ENCODE data around the gene RXRA. TPM values are rescaled to one million over a fixed set of nuclear protein-coding genes. Genes with fewer than 3 reads are reported as not detected.
A peak's percentile ranks its signal among the peaks of the same experiment; 100 is the strongest.

The RXRA gene
- total RNA-seq, 1 donor from 2014 or later: 33.4 TPM

DNA sequence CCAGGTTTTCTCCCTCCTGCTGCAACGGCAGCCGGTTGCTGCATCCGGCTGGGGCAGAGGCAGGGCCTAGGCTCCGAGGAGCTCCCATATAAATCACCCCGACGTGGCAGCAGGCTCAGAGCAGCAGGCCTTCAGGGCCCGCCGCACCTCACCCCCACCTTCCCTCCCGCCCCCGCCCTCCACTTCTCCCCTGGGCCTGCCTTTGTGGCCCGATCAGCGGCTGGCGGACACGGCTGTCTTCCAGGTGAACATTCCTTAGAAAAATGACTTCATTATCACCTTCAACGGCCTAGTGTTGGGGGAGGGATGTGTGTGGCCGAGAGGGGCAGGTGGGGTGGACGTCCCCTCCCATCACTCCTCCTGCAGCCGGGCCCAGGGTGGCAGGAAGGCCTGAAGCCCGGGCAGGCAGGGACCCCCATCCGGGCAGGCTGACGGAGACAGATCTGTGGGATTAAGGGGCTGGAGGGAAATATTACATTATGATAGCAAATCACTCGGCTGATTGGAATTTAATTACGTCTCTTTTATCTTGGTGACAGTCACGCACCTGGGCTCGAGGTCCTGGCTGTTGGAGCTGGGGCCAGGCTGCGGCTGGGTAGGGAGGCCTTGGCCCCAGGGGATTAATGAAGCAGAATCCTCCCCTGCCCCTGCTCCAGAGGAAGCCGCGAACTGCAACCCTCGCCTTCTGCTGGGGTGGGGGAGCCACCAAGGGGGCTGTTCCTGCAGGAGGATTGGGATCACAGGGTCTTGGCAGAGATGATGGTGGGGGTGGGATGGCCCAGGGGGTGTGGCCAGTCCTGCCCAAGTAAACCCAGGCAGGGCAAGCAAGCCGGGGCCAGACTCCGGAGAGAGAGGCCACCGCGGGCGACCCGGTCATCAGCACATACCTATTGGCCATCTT, 38.4 kb upstream of the RXRA start:
- no peak overlapping the region for H3K4me3 ChIP-seq (ENCODE audit: insufficient read depth, low read depth, low read length)
- no peak overlapping the region for H3K4me3 Mint-ChIP-seq (ENCODE audit: unreplicated experiment)

GRCh38 chr9:134288746-134289145, 37.5 kb upstream of the RXRA start:
- H3K36me3 ChIP-seq (ENCODE audit: insufficient read depth, low read length): no peaks in the 10 kb centered on the region
- H3K4me2 ChIP-seq (ENCODE audit: low read length): no peak overlapping the region
- H3K4me1 Mint-ChIP-seq (ENCODE audit: low read depth, unreplicated experiment): no peaks in the 10 kb centered on the region
- DNase-seq (ENCODE audit: low read depth): no peak
- H3K9ac ChIP-seq (ENCODE audit: low read length): no peak overlapping the region
- H4K20me1 ChIP-seq (ENCODE audit: insufficient read depth, low read length): no peaks in the 10 kb centered on the region
- H3K27ac Mint-ChIP-seq (ENCODE audit: unreplicated experiment): no peak overlapping the region
- no peak for TF ChIP-seq EZH2 (IDR thresholded peaks at IDR 0.05; ENCODE audit: insufficient read depth, low read length)
- no peak for TF ChIP-seq CTCF (IDR thresholded peaks at IDR 0.05; ENCODE audit: insufficient read depth, low read depth, low read length)
- H3K27me3 ChIP-seq (ENCODE audit: insufficient read depth, low read length): peaks cover 7% of the 10 kb centered on the region
- no peaks in the 10 kb centered on the region for H3K36me3 Mint-ChIP-seq (ENCODE audit: low read depth, unreplicated experiment)
- H3K4me3 ChIP-seq (ENCODE audit: insufficient read depth, low read depth, low read length): no peak overlapping the region
- H3K27ac ChIP-seq (ENCODE audit: low read depth, low read length): no peak overlapping the region
- H3K79me2 ChIP-seq (ENCODE audit: insufficient read depth, low read length): no peaks in the 10 kb centered on the region
- H3K9me3 ChIP-seq (ENCODE audit: insufficient read depth, low read depth, low read length): no peaks in the 10 kb centered on the region
- FAIRE-seq: no peak
- no peak overlapping the region for H3K4me3 Mint-ChIP-seq (ENCODE audit: unreplicated experiment)
- no peaks in the 10 kb centered on the region for H3K9me3 Mint-ChIP-seq (ENCODE audit: unreplicated experiment)
- H3K27me3 Mint-ChIP-seq (ENCODE audit: low read depth, unreplicated experiment): peaks cover 20% of the 10 kb centered on the region
- H3K4me1 ChIP-seq (ENCODE audit: insufficient read depth, low read length): peaks cover 1% of the 10 kb centered on the region
- H2AFZ ChIP-seq (ENCODE audit: low read depth, low read length): no peak overlapping the region

More for the DNA sequence above, 38.4 kb upstream of the RXRA start:
- H2AFZ ChIP-seq (ENCODE audit: low read depth, low read length): no peak overlapping the region
- Mint-ChIP-seq H3K27ac (ENCODE audit: unreplicated experiment) (peak overlapping the region; percentile 62), H3K27me3 (ENCODE audit: low read depth, unreplicated experiment) (peaks cover 17% of the 10 kb centered on the region), H3K9me3 (ENCODE audit: unreplicated experiment) (no peaks in the 10 kb centered on the region), H3K4me1 (ENCODE audit: low read depth, unreplicated experiment) (no peaks in the 10 kb centered on the region), H3K36me3 (ENCODE audit: low read depth, unreplicated experiment) (no peaks in the 10 kb centered on the region)
- H3K9ac ChIP-seq (ENCODE audit: low read length): no peak overlapping the region
- TF ChIP-seq EZH2 (IDR thresholded peaks at IDR 0.05; ENCODE audit: insufficient read depth, low read length) (no peak), CTCF (IDR thresholded peaks at IDR 0.05; ENCODE audit: insufficient read depth, low read depth, low read length) (no peak)
- no peaks in the 10 kb centered on the region for H3K36me3 ChIP-seq (ENCODE audit: insufficient read depth, low read length)
- H3K4me1 ChIP-seq (ENCODE audit: insufficient read depth, low read length): no peaks in the 10 kb centered on the region
- H3K27me3 ChIP-seq (ENCODE audit: insufficient read depth, low read length): peaks cover 12% of the 10 kb centered on the region
- H3K79me2 ChIP-seq (ENCODE audit: insufficient read depth, low read length): no peaks in the 10 kb centered on the region
- no peak overlapping the region for H3K27ac ChIP-seq (ENCODE audit: low read depth, low read length)
- H4K20me1 ChIP-seq (ENCODE audit: insufficient read depth, low read length): no peaks in the 10 kb centered on the region
- no peaks in the 10 kb centered on the region for H3K9me3 ChIP-seq (ENCODE audit: insufficient read depth, low read depth, low read length)
- FAIRE-seq: no peak
- H3K4me2 ChIP-seq (ENCODE audit: low read length): no peak overlapping the region
- no peak for DNase-seq (ENCODE audit: low read depth)

Measured in astrocyte (in vitro differentiated cells and primary cell).